Uterus (tissue), 4 donors: ENCODE data around the gene TBC1D28. TPM values are rescaled to one million over a fixed set of nuclear protein-coding genes. Genes with fewer than 3 reads are reported as not detected.

Experiments
- small RNA-seq: library from RNA; depleted of rRNA; stranded (forward); fragments of <200 nt; gene quantifications from one replicate; pipeline ENCODE3, GENCODE V24; 2016
- total RNA-seq, 4 donors: library from RNA; depleted of rRNA in 3 of 4; stranded (reverse); fragments of >200 nt in 3 of 4; gene quantifications; one replicate each; pipeline versions ENCODE4 v1.1.0 to v1.2.4, GENCODE V29; 2014 to 2023
- donor health status: DM: yes; HTN: yes; CAD: no.

The TBC1D28 gene
- total RNA-seq, 4 donors from 2014 or later: not detected

Small RNAs within 50 kb of the gene (small RNA-seq; reads per million reads assigned to genes)
- gene AC026271.2: not detected

Other genes with a start within 250 kb of the TBC1D28 start
- gene LGALS9C, start 167.6 kb downstream of the TBC1D28 start, total RNA-seq: not detected
- 10 to 100 TPM in 2 of 4 donors, 1 to 10 TPM in 2; 1.5 to 17.6 (median 9.8) TPM for gene FOXO3B, start 37.9 kb upstream of the TBC1D28 start, total RNA-seq
- gene FBXW10, start 99.7 kb upstream of the TBC1D28 start, total RNA-seq: under 1 TPM in 1 of 4 donors, not detected in 3; 0.07 TPM
- 10 to 100 TPM; 24.8 to 74.2 (median 51.6) TPM for gene TVP23B, start 136.8 kb upstream of the TBC1D28 start, total RNA-seq
- gene PRPSAP2, start 213.7 kb upstream of the TBC1D28 start, total RNA-seq: 10 to 100 TPM; 18.2 to 65.9 (median 39.2) TPM